NCI-H146 treated with DMSO at 0.1 percent for 48 hours (cell line): Measurements from ENCODE around the gene KASH5.
"Not testable (repeated sequence)": the region's sequence is repeated elsewhere in the genome, so short reads cannot be mapped to it uniquely, and the experiment has no call there.

Experiments used
- DNase-seq: peaks from one replicate; lab custom pipeline; 2025; ENCODE audit not compliant: unreplicated experiment; lab: John Stamatoyannopoulos, UW

Gene KASH5

GRCh38 chr19:49453757-49454240 is 65.8 kb downstream of the KASH5 start:
- DNase-seq = no peak

- no peak for DNase-seq
These were observed 67.7 kb downstream of the KASH5 start for GRCh38 chr19:49455773-49456172.

GRCh38 chr19:49456326-49456725 is 68.3 kb downstream of the KASH5 start:
- no peak for DNase-seq

GRCh38 chr19:49458567-49458903 is 70.5 kb downstream of the KASH5 start:
- no peak for DNase-seq

- DNase-seq = no peak
These were observed 71.3 kb downstream of the KASH5 start for GRCh38 chr19:49459388-49459787.

GRCh38 chr19:49461130-49461529 is 73.1 kb downstream of the KASH5 start:
- DNase-seq = not testable (repeated sequence)

- no peak for DNase-seq
These were observed 73.6 kb downstream of the KASH5 start for GRCh38 chr19:49461656-49462055.

- DNase-seq = no peak
These were observed 74.4 kb downstream of the KASH5 start for GRCh38 chr19:49462492-49462891.

- no peak for DNase-seq
These were observed 76.1 kb downstream of the KASH5 start for GRCh38 chr19:49463960-49464740.

GRCh38 chr19:49465371-49465770 is 77.3 kb downstream of the KASH5 start:
- DNase-seq = no peak
